Measurements from ENCODE around the gene DHRSX. TPM values are rescaled to one million over a fixed set of nuclear protein-coding genes. Genes with fewer than 3 reads are reported as not detected.

Gene DHRSX
- total and polyA plus RNA-seq, 12 donors, result 6.4 to 68.6 (median 27.7) TPM

DNA sequence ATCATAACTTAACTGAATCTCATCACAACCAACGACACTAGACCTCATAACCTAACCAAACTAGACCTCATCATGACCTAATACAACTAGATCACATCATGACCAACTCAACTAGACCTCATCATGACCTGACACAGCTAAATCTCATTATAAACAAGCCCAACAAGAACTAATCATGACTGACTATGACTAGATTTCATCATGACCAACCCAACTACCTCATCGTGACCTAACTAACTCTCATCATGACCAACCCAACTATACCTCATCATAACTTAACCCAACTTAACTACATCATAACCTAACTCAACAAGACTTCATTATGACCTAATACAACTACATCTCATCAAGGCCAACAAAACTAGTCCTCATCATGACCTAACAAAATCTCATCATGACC is 86.8 kb downstream of the DHRSX start:
- H3K36me3 ChIP-seq (replicated peaks in 1 of 2), result no peaks in the 10 kb centered on the region
- DNase-seq, result no peak
- no peak for TF ChIP-seq POLR2A (IDR thresholded peaks at IDR 0.05)
- TF ChIP-seq, protein P1, sequence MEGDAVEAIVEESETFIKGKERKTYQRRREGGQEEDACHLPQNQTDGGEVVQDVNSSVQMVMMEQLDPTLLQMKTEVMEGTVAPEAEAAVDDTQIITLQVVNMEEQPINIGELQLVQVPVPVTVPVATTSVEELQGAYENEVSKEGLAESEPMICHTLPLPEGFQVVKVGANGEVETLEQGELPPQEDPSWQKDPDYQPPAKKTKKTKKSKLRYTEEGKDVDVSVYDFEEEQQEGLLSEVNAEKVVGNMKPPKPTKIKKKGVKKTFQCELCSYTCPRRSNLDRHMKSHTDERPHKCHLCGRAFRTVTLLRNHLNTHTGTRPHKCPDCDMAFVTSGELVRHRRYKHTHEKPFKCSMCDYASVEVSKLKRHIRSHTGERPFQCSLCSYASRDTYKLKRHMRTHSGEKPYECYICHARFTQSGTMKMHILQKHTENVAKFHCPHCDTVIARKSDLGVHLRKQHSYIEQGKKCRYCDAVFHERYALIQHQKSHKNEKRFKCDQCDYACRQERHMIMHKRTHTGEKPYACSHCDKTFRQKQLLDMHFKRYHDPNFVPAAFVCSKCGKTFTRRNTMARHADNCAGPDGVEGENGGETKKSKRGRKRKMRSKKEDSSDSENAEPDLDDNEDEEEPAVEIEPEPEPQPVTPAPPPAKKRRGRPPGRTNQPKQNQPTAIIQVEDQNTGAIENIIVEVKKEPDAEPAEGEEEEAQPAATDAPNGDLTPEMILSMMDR (IDR thresholded peaks at IDR 0.05), result no peak
- H3K4me1 ChIP-seq (replicated peaks in 1 of 2), result no peaks in the 10 kb centered on the region
- no peaks in the 10 kb centered on the region for H3K27me3 ChIP-seq
- intact Hi-C loops (cut with DNase I), result no loop called here
- 95 to 100% (median 98%) methylated on average over 2 of the region's 2 CpGs for WGBS, 4 donors
- H3K9me3 ChIP-seq (replicated peaks in 1 of 3), result no peaks in the 10 kb centered on the region
- H3K4me3 ChIP-seq, result no peak overlapping the region
- no peak overlapping the region for H3K27ac ChIP-seq

DNA sequence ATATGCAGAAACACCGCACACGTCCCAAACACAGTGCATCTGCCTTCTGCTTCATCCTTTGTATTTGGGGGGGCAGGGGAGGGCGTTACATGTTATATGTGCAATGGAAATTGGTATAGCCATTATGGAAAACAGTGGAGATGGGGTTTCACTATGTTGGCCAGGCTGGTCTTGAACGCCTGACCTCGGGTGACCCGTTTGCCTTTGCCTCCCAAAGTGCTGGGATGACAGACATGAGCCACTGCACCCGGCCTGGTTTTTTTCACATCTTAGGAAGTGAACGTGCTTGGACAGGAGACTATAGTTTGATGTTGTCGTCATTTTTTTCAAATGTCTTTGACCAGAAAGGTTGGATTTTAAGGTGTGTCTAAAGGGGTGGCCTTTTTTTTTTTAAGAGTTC is 88.6 kb downstream of the DHRSX start:
- WGBS, 4 donors, result 95 to 99% (median 97%) methylated on average over 9 of the region's 9 CpGs
- no peak for TF ChIP-seq POLR2A (IDR thresholded peaks at IDR 0.05)
- TF ChIP-seq, protein P1 (IDR thresholded peaks at IDR 0.05), result no peak
- no peaks in the 10 kb centered on the region for H3K36me3 ChIP-seq (replicated peaks in 1 of 2)
- no peak for DNase-seq
- no peak overlapping the region for H3K27ac ChIP-seq
- no peak overlapping the region for H3K4me3 ChIP-seq
- H3K9me3 ChIP-seq (replicated peaks in 1 of 3), result peaks cover 0 to 5% (median 0%) of the 10 kb centered on the region in 3 donors
- no peaks in the 10 kb centered on the region for H3K27me3 ChIP-seq
- intact Hi-C loops (cut with DNase I), result no loop called here
- H3K4me1 ChIP-seq (replicated peaks in 1 of 2), result no peaks in the 10 kb centered on the region

DNA sequence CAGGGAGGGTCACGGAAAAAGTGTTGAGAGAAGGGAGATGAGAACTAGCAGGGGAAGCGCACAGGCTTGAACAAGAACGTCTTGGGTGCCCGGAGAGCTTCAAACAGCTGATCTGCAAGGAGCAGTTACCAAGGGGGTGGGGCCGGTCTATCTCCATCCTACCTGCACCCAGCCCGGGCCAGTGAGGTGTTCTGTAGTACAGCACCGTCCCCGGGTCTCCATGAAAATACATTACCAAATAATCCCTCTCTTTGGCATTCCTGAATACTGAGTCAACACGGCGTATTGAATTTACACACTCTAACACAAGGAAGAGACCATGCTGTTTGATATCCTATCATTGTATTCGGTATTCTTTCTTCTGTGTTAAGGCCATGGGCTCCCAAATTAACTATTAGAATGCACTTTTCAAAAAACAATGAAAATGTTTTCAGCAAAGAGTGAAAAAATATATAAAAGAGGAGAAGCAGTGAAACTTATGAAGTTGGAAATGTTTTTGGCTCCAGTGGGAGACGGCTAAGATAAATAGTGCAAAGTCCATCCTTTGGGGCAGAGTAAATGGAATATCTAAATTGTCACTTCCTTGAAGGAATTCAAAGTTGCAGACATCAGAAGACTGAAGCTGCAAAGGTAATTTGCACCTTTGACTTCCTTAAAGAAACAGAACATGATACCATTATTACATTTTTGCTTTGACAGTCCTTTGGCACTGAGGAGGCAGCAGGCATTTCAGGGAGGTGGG is 90.3 kb downstream of the DHRSX start:
- peaks cover 0 to 8% (median 0%) of the 10 kb centered on the region in 3 donors for H3K9me3 ChIP-seq (replicated peaks in 1 of 3)
- intact Hi-C loops (cut with DNase I), result no loop called here
- 92 to 97% (median 92%) methylated on average over 12 of the region's 12 CpGs for WGBS, 4 donors
- no peaks in the 10 kb centered on the region for H3K27me3 ChIP-seq
- no peaks in the 10 kb centered on the region for H3K4me1 ChIP-seq (replicated peaks in 1 of 2)
- H3K4me3 ChIP-seq, result no peak overlapping the region
- H3K36me3 ChIP-seq (replicated peaks in 1 of 2), result no peaks in the 10 kb centered on the region
- TF ChIP-seq POLR2A (IDR thresholded peaks at IDR 0.05), result no peak
- TF ChIP-seq, protein P1 (IDR thresholded peaks at IDR 0.05), result no peak
- no peak overlapping the region for H3K27ac ChIP-seq
- DNase-seq, result no peak

DNA sequence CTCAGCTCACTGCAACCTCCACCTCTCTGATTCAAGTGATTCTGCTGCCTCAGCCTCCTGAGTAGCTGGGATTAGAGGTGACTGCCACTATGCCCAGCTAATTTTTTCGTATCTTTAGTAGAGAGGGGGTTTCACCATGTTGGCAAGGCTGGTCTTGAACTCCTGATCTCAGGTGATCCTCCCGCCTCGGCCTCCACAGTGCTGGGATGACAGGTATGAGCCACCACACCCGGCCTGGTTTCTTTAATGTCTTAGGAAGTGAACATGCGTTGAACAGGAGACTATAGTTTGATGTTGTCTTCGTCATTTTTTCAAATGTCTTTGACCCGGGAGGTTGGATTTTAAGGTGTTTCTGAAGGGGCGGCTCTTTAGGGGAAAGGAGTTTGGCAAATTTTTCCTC is 91.0 kb downstream of the DHRSX start:
- Histone ChIP-seq H3K27ac (no peak overlapping the region), H3K4me1 (replicated peaks in 1 of 2) (no peaks in the 10 kb centered on the region), H3K27me3 (no peaks in the 10 kb centered on the region), H3K9me3 (replicated peaks in 1 of 3) (peaks cover 0 to 8% (median 0%) of the 10 kb centered on the region in 3 donors), H3K36me3 (replicated peaks in 1 of 2) (no peaks in the 10 kb centered on the region), H3K4me3 (no peak overlapping the region)
- no peak for DNase-seq
- 95 to 96% (median 96%) methylated on average over 8 of the region's 8 CpGs for WGBS, 4 donors
- TF ChIP-seq, protein P1 (IDR thresholded peaks at IDR 0.05), result no peak
- TF ChIP-seq POLR2A (IDR thresholded peaks at IDR 0.05), result no peak
- intact Hi-C loops (cut with DNase I), result no loop called here

All from adrenal gland (tissue), 12 donors.